NCI-H187 (cell line): ENCODE results near the gene PRDM5.

Experiments
- DNase-seq, 2 experiments: peaks; one replicate each; lab custom pipeline; 2025; lab: John Stamatoyannopoulos, UW

PRDM5 gene

GRCh38 chr4:120922381-120923206 is at the start of gene PRDM5:
Gene PRDM5 (minus strand): TSS chr4:120922726. CDS start chr4:120922608, 118 bp downstream.
- DNase-seq = no peak

DNA sequence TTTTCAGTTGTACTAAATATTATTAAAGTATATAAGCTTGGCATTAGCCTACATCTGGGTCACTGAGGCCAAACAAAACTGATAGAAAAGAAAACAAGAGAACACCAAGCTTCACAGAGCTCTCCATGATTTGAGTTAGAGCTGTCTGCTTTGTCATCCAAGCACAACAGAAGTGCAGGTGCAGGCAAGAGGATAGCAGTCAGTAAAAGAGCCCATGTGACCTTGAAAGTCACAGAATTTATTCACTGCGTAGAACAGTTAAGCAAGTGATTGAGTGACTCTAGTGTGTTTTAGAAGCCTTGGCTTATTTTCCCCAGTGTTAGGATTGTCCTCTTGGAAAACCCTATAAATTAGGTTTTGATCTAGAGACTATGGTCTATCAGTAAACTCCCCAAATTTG is 49.4 kb upstream of the PRDM5 start:
- DNase-seq = no peak

DNA sequence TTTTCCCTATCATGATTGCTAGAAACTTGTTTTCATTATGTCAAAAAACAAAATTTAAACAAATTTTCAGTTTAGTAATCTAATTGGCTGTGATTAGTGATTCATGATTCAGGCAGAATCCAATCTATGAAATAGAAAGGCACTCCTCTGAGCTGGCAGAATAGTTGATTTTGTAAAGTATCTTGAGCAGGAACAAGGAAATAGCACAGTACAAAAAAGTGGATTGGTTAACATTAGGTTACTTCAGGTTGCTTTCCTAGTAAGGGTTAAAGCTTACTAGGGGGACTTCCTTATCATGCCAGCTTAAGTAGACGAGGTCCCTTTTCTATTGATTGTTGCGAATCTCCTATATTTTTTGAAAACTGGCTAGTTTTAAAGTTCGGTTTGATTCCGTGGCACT is 43.4 kb upstream of the PRDM5 start:
- no peak for DNase-seq

DNA sequence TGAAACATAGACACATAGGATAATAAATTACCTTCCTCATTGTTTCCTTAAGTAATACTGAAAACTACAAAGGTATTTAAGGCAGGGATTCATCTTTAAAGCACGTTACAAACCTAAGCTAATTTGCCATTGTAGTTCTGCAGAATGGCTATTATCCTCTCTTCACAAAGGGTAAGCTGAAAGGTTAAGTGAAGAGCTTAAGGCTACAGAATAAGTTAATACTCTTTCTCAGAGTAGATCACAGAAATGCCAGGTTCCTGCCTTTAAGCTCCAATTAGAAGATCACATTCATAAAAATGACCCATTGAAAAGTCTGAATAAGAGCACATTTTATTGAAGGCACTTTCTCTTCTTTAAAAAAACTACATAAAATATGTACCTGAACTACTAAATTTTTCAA is 42.1 kb upstream of the PRDM5 start:
- DNase-seq = no peak

GRCh38 chr4:120963449-120963848 is 40.9 kb upstream of the PRDM5 start:
- DNase-seq = no peak

DNA sequence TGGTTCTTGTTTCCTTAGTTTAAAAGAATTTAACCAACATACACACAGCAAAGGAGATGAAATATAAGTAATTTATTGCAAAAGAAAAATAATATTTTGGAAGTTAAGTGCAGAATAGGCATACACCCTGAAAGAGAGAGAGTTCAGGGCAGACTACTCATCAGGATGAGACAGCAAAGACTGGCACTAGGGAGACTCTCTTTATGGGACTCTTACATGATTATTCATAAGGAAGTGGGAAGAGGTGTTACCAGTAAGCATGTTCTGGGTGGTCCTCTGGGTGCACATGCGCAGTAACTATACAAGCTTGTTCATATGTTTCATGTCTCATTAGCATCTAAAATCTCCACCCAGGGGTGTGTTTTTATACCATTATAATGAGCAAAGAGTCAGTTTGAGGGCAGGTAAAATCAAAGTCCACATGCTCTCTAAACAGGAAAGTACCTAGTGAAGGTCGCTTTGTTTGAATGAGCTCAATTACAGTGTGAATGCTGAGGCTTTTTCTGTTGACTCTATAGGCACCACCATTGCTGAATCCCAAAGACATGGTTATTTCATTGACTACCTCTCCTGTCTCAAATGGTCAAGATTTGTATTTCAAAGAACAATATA is 38.2 kb upstream of the PRDM5 start:
- DNase-seq = no peak

- no peak for DNase-seq
Measured at GRCh38 chr4:120948382-120948781, 25.9 kb upstream of the PRDM5 start.

GRCh38 chr4:120942776-120943175 is 20.2 kb upstream of the PRDM5 start:
- DNase-seq = no peak

- DNase-seq = no peak
Measured at GRCh38 chr4:120940547-120940946, 18.0 kb upstream of the PRDM5 start.

DNA sequence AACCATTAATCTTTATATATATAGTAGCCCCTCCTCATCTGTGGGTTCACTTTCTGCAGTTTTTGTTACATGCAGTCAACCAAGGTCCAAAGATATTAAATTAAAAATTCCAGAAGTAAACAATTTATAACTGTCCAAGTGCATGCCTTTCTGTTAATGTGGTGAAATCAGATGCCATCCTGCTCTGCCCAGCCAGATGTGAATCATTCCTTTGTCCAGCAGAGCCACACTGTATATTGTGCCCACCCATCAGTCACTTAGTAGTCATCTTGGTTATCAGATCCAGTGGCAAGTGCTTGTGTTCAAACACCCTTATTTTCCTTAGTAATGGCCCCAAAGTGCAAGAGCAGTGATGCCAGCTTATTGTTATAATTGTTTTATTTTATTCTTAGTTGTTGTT is 17.2 kb upstream of the PRDM5 start:
- DNase-seq = no peak

GRCh38 chr4:120929847-120930246 is 7.3 kb upstream of the PRDM5 start:
- DNase-seq = no peak

DNA sequence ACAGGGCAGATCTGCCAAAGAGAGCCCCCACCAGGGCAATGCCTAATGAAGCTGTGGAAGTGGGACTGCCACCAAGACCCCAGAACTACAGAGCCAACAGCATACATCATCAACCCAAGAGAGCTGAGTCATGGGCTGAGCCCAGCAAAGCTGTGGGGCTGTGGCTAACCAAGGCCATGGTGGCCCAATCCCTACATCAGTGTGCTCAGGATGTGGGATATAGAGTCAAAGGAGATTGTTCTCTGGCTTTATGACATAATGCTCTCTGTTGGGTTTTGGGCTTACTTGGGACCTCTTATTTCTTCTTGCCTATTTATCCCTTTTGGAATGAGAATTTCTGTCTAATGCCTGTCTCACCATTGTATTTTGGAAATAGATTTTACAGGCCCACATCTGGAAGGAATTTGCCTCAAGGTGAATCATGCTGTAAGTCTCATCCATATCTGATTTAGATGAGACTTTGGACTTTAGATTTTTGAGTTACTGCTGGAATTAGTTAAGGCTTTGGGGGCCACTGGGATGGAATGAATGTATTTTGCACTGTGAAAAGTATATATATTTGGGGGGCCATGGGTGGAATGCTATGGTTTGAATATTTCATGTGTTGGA is 5.4 kb upstream of the PRDM5 start:
- DNase-seq = no peak

GRCh38 chr4:120926358-120927025 is 4.0 kb upstream of the PRDM5 start:
- DNase-seq = no peak

DNA sequence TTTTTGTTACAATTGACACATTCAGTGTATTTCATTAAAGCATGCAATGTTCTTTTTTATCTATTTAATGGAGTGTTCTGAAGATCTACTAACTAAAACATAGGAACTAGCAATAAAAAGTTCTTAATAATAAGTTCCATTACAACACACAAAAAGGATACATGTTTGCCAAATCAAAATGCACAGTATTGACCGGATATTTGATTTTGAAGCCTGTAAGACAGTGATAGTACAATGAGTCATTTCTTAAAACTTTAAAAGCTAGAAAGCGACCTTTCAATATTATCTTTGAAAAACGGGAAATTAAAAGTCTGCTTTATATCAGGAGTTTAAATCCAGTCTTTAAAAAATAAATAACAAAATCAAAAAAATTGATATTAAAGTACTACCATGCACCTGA is 2.4 kb upstream of the PRDM5 start:
- DNase-seq = no peak

- DNase-seq = no peak
Measured at GRCh38 chr4:120923207-120923522, 639 bp upstream of the PRDM5 start.

DNA sequence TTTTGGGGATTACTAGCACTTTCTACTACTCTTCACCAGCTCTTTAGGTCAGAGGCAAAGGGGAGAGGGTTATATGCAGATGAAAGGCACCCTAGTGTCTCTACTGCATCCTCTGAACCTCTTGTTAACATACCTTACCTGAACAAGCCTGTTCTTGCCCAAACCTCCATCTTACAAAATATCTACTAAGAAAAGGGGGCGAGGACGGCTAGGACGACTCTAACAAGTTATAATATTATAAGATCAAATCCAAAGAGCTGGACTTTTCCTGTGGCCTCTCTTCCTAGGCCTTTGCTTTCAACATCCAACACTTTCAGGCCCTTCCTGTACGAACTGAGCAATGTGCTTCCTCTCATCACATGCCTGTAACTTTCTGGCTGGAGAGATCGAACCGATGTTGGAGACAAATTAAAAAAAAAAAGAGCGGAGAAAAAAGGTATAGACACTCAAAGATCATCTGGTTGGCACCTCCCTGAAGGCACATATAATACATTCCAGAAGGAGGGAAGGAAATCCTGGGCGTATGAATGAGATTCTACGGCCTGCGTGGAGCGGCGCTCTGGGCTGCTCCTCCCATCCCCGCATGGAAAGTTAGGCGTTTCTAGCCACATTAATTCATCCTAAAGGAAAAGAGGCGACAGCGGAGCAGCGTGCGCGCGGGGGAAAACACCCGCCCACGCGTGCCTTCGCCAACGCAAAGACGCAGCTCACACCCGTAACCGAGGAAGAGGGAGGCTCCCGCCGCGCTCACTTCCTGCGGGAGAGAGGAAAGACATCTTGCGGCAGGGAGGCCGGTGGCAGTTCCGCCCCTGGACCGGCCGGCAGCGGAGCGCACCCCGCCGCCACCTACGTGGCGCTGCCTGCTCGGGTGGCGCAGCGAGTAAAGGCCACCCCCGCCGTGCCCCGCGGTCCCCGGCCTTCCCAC is 808 bp downstream of the PRDM5 start:
- DNase-seq = no peak

DNA sequence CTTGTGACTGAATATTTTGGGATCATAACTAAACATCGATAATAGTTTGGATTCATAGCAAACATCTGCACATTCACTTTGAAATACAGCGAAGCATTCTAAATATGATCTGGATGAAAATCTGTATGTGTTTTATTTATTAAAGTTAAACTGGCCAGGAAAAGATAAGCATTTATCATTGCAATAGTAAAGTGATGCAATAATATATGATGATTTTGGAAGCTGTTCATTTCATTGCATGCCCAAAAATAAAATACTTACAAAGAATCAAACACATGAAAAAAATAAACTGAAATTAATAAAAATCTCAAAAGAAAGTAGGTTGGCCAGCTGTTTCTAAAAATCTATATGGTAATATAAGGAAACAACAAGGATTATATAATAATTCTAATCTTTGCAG is 1.9 kb downstream of the PRDM5 start:
- DNase-seq = no peak

DNA sequence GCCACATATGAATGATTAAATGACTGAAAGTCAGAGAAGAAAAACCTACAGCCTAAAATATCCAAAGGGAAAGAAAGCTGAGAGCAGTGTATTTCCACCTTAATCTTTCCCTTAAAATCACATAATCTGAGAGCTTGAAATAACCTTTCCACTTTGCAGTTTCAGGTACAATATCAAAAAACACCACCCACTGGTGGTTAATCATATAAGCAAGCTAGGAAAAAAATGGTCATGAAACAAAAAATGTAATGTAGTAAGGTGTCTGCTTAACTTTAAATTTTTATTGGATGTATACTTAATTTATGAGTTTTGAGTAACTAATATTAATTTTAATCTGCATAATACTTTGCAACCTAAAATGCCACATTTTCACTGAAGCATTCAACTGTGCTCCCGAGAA is 3.2 kb downstream of the PRDM5 start:
- DNase-seq = no peak

DNA sequence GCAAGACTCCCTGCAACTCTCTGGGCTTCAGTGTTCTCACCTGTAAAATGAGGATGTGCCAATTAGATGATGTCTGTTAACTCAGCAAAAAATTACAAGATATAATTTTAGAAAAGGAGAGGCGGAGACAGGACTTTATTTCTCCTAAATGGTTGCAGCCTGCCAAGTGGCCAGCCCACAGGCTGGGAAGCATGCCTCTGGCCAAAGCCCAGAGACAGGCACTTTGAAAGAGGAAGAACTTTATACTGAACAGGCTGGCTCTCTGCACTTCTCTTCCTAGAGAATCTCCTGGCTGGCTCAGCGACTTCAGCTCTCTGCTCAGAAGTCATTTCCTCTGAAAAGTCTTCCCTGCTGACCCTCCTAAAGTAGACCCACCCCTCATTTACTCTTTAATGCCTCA is 3.7 kb downstream of the PRDM5 start:
- DNase-seq = no peak

DNA sequence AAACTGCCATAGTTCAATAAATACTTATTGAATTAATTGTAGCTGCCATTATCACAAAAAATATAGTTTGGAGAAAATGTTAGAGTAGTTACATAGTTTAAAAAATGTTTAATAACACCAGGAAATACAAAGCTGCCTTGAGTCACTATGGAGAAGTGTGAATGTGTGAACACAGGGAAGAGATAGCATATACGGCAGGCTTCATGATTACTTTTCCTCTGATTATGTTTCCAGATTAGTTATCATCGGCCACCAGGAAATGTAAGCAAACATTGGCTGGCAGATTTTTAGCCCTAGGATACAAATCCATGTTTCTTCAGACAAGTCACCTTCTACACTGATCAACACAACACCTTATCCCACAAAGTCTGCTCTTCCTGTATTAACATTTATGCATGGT is 4.4 kb downstream of the PRDM5 start:
- DNase-seq = no peak

DNA sequence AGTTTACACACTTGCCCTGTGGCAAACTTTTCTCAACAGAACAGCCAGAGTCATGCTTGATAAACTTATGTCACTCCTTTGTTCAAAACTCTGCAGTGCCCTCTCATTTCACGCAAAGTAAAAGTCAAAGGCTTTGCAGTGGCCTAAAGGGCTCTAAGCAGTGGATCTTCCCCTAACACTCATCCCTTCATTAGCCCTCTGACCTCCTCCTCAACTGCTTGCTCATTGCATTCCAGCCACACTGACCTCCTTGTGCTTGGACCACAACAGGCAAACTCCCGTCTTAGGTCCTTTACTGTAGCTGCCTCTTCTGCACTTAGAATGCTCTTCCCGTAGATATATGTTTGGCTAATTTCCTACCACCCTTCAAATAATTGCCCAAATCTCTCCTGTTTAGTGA is 5.6 kb downstream of the PRDM5 start:
- no peak for DNase-seq

- DNase-seq = no peak
Measured at GRCh38 chr4:120915336-120915735, 7.2 kb downstream of the PRDM5 start.
